HUES64 (cell line): ENCODE data around the gene PGM5.

Experiments
- H3K27ac ChIP-seq: 2 replicates; pipeline ENCODE4 v1.7.0; 2013; ENCODE audit warnings: low read depth, low read length, inconsistent platforms
- H3K27me3 ChIP-seq: 2 replicates; pipeline ENCODE4 v1.6.1; 2013; ENCODE audit warnings: mild to moderate bottlenecking, low read length; ENCODE audit not compliant: insufficient read depth
- H3K36me3 ChIP-seq: 2 replicates; pipeline ENCODE4 v1.6.1; 2013; ENCODE audit warnings: mild to moderate bottlenecking, low read length; ENCODE audit not compliant: insufficient read depth
- H3K4me1 ChIP-seq: 2 replicates; pipeline ENCODE4 v1.6.1; 2013; ENCODE audit warnings: mild to moderate bottlenecking, low read length, moderate library complexity; ENCODE audit not compliant: insufficient read depth
- H3K4me3 ChIP-seq: 2 replicates; pipeline ENCODE4 v1.5.1; 2013; ENCODE audit warnings: mild to moderate bottlenecking, low read length, moderate library complexity
- H3K9ac ChIP-seq: 2 replicates; pipeline ENCODE4 v1.6.1; 2013; ENCODE audit warnings: mild to moderate bottlenecking, low read depth, low read length
- H3K9me3 ChIP-seq: 2 replicates; pipeline ENCODE4 v1.6.1; 2013; ENCODE audit warnings: low read depth, low read length; ENCODE audit not compliant: insufficient read depth
- WGBS: fragments of 150-250, 120-280 bp; methylation state at CpG from one replicate; pipeline ENCODE4 v1.1.7; 2013; ENCODE audit warnings: missing lambda C conversion rate; 5-methylcytosine and 5-hydroxymethylcytosine counted together

The PGM5 gene

DNA sequence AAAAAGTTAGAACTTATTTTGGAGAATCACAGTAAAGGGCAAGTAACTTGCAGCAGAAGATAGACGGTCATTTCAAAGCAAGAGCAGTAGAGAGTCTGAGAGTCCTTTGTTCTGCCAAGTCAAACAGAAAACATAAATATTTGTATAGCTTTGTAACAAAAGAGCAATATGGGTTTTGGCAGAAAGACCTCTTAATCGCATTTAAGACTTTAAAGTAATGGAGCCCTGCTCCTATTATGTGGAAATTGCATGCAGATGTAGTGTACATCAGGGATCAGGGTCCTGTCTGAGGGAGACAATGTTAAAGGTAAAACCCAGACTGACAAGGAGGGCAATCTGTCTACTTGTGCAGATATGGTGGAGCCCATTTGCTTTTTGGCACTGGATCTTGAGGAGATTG, 87.2 kb downstream of the PGM5 start:
- H3K27me3 ChIP-seq: peaks cover 64% of the 10 kb centered on the region
- H3K4me1 ChIP-seq: no peaks in the 10 kb centered on the region
- H3K27ac ChIP-seq: no peak overlapping the region
- H3K36me3 ChIP-seq: no peaks in the 10 kb centered on the region
- WGBS: 91% methylated on average over 2 of the region's 2 CpGs
- H3K9ac ChIP-seq: no peak overlapping the region
- H3K9me3 ChIP-seq: peaks cover 11% of the 10 kb centered on the region
- H3K4me3 ChIP-seq: no peak overlapping the region

GRCh38 chr9:68446836-68447235, 90.4 kb downstream of the PGM5 start:
- Histone ChIP-seq H3K27me3 (peaks cover 69% of the 10 kb centered on the region), H3K36me3 (no peaks in the 10 kb centered on the region), H3K4me3 (no peak overlapping the region), H3K27ac (no peak overlapping the region), H3K9me3 (peaks cover 3% of the 10 kb centered on the region), H3K9ac (no peak overlapping the region), H3K4me1 (no peaks in the 10 kb centered on the region)
- WGBS: 85% methylated on average over 6 of the region's 7 CpGs

DNA sequence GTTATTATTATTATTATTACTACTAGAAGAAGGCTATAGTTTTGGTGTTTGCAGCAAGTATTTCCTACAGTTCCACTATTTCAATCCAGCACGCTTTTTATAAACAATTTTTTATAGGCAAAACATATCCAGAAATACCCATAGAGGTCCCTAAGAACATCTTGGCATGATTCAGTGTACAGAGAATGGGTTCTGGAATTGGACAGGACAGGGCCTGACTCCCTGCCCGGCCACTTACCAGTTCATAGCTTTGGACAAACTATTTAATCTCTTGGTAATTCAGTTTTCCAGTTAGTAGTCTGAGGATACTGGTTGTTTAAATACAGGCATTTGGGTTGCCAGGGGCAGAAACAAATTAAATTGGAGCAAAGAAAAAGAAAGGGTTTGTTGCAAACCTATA, 91.2 kb downstream of the PGM5 start:
- Histone ChIP-seq H3K9ac (no peak overlapping the region), H3K4me3 (no peak overlapping the region), H3K27ac (no peak overlapping the region), H3K4me1 (no peaks in the 10 kb centered on the region), H3K9me3 (no peaks in the 10 kb centered on the region), H3K27me3 (peaks cover 76% of the 10 kb centered on the region), H3K36me3 (no peaks in the 10 kb centered on the region)
- 82% methylated on average over 1 of the region's 2 CpGs for WGBS

- Histone ChIP-seq H3K9ac (no peak overlapping the region), H3K27ac (no peak overlapping the region), H3K27me3 (peaks cover 49% of the 10 kb centered on the region), H3K4me3 (no peak overlapping the region), H3K36me3 (no peaks in the 10 kb centered on the region), H3K4me1 (no peaks in the 10 kb centered on the region), H3K9me3 (no peaks in the 10 kb centered on the region)
- 92% methylated on average over 12 of the region's 13 CpGs for WGBS
These were observed 98.3 kb downstream of the PGM5 start for GRCh38 chr9:68454579-68455334.

DNA sequence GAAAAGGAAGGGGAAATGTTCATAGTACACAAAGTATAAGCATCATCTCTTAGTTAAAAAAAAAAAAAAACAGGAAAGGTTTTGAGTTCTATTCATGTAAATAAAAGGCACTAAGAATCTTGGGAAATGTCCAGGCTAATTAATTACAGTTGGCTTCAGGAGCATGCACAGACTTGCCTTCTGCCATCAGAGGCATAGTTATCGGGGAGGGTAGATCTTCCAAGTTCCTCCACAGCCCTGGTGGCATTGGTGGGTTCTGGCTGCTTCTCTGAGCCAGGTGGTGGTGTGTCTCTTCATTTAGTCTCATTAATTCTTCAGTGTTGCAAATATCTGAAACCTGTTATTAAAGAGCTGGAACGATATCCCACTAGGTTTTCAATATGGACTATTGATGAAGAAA, 99.0 kb downstream of the PGM5 start:
- Histone ChIP-seq H3K9me3 (no peaks in the 10 kb centered on the region), H3K36me3 (no peaks in the 10 kb centered on the region), H3K4me1 (no peaks in the 10 kb centered on the region), H3K27me3 (peaks cover 54% of the 10 kb centered on the region), H3K4me3 (no peak overlapping the region), H3K9ac (no peak overlapping the region), H3K27ac (no peak overlapping the region)
- WGBS: 96% methylated on average over 2 of the region's 2 CpGs

- WGBS: 72% methylated on average over 1 of the region's 1 CpG
- Histone ChIP-seq H3K9me3 (no peaks in the 10 kb centered on the region), H3K36me3 (no peaks in the 10 kb centered on the region), H3K4me3 (no peak overlapping the region), H3K9ac (no peak overlapping the region), H3K4me1 (peaks cover 8% of the 10 kb centered on the region; the same call in 1 of the 2 replicates), H3K27ac (no peak overlapping the region), H3K27me3 (peaks cover 40% of the 10 kb centered on the region; the same call in 1 of the 2 replicates)
These were observed 101.4 kb downstream of the PGM5 start for GRCh38 chr9:68457803-68458202.

DNA sequence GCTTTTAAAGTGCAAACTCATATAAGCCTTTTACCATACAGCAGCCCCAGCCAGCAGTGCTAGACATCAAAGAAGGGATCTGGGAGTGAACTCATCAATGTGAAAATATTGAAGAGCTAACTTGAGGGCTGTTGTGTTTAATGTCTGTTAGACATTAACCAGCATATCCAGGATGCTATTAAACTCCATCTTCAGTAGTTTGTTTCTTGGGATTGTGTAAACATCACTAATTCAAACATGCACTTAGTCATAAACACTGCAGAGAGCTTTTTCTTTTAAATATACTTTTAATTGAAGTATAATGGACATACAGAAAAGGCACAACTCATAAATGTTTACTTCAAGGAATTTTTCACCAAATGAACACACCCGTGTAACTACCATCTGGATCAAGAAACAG, 102.5 kb downstream of the PGM5 start:
- Histone ChIP-seq H3K36me3 (no peaks in the 10 kb centered on the region), H3K27ac (no peak overlapping the region), H3K4me1 (peaks cover 8% of the 10 kb centered on the region; the same call in 1 of the 2 replicates), H3K27me3 (peaks cover 36% of the 10 kb centered on the region; the same call in 1 of the 2 replicates), H3K4me3 (no peak overlapping the region), H3K9me3 (no peaks in the 10 kb centered on the region), H3K9ac (no peak overlapping the region)
- WGBS: 91% methylated on average over 1 of the region's 1 CpG

- WGBS: 66% methylated on average over 7 of the region's 7 CpGs
- H3K4me3 ChIP-seq: no peak overlapping the region
- H3K4me1 ChIP-seq: peaks cover 8% of the 10 kb centered on the region; the same call in 1 of the 2 replicates
- no peaks in the 10 kb centered on the region for H3K9me3 ChIP-seq
- H3K27ac ChIP-seq: no peak overlapping the region
- peaks cover 53% of the 10 kb centered on the region for H3K27me3 ChIP-seq
- no peak overlapping the region for H3K9ac ChIP-seq
- no peaks in the 10 kb centered on the region for H3K36me3 ChIP-seq
These were observed 105.8 kb downstream of the PGM5 start for GRCh38 chr9:68462105-68462775.

- Histone ChIP-seq H3K27ac (no peak overlapping the region), H3K27me3 (peaks cover 52% of the 10 kb centered on the region)
These were observed 113.7 kb downstream of the PGM5 start for GRCh38 chr9:68470067-68470466.

GRCh38 chr9:68470634-68471033, 114.2 kb downstream of the PGM5 start:
- WGBS: 95% methylated on average over 5 of the region's 5 CpGs
- Histone ChIP-seq H3K9me3 (no peaks in the 10 kb centered on the region), H3K4me3 (no peak overlapping the region), H3K27me3 (peaks cover 46% of the 10 kb centered on the region), H3K4me1 (no peaks in the 10 kb centered on the region), H3K9ac (no peak overlapping the region), H3K27ac (no peak overlapping the region), H3K36me3 (no peaks in the 10 kb centered on the region)

More at GRCh38 chr9:68470067-68470466, 113.7 kb downstream of the PGM5 start:
- no peak overlapping the region for H3K4me3 ChIP-seq
- no peak overlapping the region for H3K9ac ChIP-seq
- no peaks in the 10 kb centered on the region for H3K36me3 ChIP-seq
- no peaks in the 10 kb centered on the region for H3K4me1 ChIP-seq
- no peaks in the 10 kb centered on the region for H3K9me3 ChIP-seq

DNA sequence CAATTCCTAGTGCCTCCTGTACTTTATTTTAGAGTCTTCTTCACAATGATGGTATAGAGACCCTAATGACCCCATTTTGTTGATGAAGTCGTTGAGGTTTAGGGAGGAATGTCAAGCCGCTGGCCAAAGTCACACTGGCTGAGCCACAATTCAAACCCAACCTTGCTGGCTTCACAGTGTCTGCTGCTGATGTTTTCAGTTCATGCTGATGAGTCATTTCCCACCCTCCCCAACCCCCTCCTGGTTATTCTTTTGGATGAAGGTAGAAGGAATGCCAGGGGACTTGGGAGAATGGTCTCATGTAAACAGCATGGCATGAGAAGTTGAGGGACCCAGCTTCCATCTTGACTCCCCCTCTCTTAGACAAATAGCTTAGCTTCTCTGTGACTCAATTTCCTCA, 115.7 kb downstream of the PGM5 start:
- no peaks in the 10 kb centered on the region for H3K36me3 ChIP-seq
- H3K9ac ChIP-seq: no peak overlapping the region
- H3K27ac ChIP-seq: no peak overlapping the region
- no peaks in the 10 kb centered on the region for H3K4me1 ChIP-seq
- peaks cover 37% of the 10 kb centered on the region for H3K27me3 ChIP-seq
- H3K9me3 ChIP-seq: no peaks in the 10 kb centered on the region
- H3K4me3 ChIP-seq: no peak overlapping the region
- WGBS: 54% methylated on average over 2 of the region's 2 CpGs
